Smooth muscle cell of the brain vasculature (primary cell): ENCODE measurements around the gene ARHGEF18.
"Not testable (repeated sequence)": the region's sequence is repeated elsewhere in the genome, so short reads cannot be mapped to it uniquely, and the experiment has no call there.

Experiments
- DNase-seq: peaks from one replicate; pipeline ENCODE4 v3.0.0-alpha.2; 2012; ENCODE audit warnings: low read depth, low spot score

Gene ARHGEF18

DNA sequence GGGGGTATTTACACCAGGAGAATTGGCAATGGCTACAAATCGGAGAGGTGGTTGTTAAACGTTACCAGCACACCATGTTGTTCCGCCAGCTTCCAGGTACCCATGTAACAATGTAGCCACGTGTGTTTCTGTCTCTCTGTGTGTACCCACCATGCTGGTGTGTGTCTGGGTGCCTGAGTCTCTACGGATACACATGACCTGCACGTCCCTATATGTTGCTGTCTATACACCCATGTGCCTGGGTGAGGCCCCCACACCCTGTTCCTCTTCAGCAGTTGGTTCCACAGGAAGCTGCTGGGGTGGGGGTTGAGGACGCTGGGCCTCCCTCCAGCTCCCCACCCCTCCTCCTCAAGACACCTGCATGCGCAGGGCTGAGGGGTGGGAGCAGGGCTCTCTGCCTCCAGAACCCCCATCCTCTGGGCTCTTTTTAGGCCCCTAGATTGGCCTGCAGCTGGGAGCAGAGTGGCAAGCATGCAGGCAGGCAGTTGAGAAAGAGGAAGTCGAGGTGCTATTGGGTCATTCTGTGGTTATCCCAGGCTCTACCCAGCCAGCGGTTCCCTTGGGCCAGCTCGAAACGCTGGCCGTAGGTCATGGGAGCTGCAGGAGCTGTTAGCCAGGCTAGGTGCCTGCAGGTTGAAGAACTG lies at the start of gene ARHGEF18:
Gene ARHGEF18 (plus strand): TSS at position 351 of the 644 bp plus-strand sequence. CDS start 13,954 bp downstream, outside the sequence.
- DNase-seq, result no peak

DNA sequence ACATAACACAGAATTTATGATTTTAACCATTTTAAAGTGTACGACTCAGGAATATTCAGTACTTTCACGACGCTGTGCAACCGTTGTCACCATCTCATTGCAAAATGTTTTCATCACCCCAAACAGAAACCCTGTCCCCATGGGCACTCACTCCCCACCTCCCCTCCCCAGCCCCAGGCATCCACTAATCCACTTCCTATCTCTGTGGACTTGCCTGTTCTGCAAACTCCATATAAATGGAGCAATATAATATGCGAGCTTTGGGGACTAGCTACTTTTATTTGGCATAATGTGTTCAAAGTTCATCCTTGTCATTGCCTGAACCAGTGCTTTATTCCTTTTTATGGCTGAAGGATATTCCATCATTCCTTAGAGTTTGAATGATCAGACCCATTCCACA lies 47.2 kb upstream of the ARHGEF18 start:
- no peak for DNase-seq

DNA sequence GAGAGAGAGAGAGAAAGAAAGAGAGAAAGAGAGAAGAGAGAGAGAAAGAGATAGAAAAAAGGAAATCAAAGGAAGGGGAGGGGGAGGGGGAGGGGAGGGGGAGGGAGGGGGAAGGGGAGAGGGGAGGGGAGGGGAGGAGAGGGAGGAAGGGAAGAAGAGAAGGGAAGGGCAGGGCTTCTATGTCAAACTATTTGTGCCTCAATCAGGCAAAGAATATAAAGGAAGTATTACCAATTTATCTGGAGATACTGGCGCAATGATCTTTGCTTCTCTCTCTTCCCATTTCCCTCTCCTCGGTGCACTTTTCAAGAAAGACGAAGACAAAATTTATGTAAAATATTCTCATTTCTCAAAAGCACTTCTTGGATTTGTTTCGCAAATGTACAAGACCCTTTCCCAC lies 45.3 kb upstream of the ARHGEF18 start:
- DNase-seq, result no peak

GRCh38 chr19:7304200-7304599 lies 44.5 kb upstream of the ARHGEF18 start:
- DNase-seq, result no peak

DNA sequence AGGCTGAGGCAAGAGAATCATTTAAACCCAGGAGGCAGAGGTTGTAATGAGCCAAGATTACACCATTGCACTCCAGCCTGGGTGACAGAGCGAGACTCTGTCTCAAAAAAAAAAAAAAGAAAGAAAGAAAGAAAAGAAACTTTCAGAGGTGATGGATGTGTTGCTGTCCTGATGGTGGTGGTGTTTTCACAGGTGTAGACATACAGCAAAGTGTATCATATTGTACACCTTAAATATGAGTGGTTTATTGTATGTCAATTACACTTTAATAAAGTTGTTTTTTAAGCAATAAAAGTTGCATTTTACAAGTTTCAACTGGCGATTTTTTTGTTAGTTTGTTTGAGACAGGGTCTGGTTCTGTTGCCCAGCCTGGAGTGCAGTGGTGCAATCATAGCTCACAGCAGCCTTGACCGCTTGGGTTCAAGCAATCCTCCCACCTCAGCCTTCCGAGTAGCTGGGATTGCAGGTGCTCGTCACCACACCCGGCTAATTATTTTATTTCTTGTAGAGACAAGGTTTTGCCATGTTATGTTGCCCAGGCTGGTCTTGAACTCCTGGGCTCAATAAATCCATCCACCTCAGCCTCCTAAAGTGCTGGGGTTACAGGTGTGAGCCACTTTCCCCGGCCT lies 41.0 kb upstream of the ARHGEF18 start:
- no peak for DNase-seq

- DNase-seq, result not testable (repeated sequence)
Measured at GRCh38 chr19:7308327-7308726, 40.4 kb upstream of the ARHGEF18 start.

- no peak for DNase-seq
Measured at GRCh38 chr19:7311911-7312310, 36.8 kb upstream of the ARHGEF18 start.

DNA sequence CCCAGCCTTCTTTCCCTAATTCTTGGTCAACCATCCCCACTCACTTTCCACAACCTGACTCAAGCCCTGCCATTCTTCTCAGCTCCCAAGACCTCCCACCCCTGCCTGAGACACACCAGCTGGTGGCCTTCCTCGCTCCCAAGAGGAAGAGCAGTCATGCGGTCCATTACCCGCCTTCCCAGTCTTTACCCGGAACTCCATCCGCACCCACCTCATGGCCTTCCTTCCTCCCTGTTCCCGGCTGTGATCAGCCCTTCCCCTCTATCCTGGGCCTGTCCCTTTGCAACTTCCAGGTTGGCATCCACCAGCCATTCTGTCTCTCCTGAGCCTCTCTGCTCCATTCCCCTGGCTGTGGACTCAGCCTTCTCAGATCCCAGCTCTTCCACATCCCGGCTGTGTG lies 35.9 kb upstream of the ARHGEF18 start:
- DNase-seq, result no peak

DNA sequence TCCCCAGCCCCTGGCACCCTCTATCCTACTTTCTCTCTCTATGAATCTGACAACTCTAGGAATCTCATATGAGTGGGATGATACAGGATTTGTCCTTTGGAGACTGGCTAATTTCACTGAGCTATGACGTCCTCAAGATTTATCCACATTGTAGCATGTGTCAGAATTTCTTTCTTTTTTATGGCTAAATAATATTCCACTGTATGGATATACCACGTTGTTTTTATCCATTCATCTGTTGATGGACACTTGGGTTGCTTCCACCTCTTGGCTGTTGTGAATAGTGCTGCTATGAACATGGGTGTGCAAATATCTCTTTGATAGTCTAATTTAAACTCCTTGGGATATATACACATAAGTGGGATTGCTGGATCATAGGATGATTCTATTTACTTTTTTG lies 30.6 kb upstream of the ARHGEF18 start:
- no peak for DNase-seq

DNA sequence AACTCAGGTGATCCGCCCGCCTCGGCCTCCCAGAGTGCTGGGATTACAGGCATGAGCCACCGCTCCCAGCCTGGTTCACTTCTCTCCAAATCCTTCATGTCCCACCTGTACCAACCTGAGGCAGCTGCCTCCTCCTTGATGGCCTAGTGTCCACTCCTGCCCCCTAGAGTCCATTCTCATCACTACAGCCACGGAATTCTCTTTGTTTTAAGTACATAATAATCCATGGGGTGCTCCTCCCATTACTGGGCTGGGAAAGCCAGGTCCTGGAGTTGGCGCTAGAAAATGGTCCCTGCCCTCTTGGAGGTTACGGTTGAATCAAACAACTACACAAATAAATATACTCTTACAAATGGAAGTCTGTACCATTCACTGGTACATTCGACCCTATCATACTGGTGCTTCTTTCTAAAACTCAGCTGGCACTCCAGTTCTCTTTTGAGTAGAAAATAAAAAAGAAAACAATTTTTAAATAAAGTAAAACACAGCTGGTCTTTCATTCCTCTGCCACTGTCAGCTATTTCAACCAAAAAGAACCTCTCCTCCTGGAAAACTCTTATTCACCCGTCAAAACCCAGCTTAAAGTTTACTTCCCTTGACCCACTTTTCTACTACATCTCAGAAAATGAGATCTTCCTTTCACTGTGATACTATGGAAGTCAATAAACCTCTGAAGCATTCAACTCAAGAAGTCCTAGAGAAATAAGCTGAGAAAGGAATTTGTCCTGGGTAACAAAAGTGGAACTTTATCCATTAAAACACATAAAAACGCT lies 22.4 kb upstream of the ARHGEF18 start:
- no peak for DNase-seq

- no peak for DNase-seq
Measured at GRCh38 chr19:7327802-7328201, 20.9 kb upstream of the ARHGEF18 start.

GRCh38 chr19:7328647-7329046 lies 20.1 kb upstream of the ARHGEF18 start:
- no peak for DNase-seq

DNA sequence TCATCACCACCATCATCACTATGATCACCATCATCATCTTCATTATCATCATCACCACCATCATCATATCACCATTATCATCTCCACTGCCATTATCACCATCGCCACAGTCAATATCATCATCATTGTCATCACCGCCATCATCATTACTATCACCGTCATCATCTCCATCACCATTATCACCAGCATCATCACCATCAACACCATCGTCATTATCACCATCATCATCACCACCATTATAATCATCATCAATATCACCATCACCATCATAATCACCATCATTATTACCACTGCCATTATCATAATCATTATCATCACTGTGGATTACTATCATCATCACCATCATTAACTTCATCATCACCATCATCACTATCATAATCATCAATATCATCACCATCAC lies 17.3 kb upstream of the ARHGEF18 start:
- no peak for DNase-seq

- DNase-seq, result no peak
Measured at GRCh38 chr19:7333198-7334118, 15.3 kb upstream of the ARHGEF18 start.

DNA sequence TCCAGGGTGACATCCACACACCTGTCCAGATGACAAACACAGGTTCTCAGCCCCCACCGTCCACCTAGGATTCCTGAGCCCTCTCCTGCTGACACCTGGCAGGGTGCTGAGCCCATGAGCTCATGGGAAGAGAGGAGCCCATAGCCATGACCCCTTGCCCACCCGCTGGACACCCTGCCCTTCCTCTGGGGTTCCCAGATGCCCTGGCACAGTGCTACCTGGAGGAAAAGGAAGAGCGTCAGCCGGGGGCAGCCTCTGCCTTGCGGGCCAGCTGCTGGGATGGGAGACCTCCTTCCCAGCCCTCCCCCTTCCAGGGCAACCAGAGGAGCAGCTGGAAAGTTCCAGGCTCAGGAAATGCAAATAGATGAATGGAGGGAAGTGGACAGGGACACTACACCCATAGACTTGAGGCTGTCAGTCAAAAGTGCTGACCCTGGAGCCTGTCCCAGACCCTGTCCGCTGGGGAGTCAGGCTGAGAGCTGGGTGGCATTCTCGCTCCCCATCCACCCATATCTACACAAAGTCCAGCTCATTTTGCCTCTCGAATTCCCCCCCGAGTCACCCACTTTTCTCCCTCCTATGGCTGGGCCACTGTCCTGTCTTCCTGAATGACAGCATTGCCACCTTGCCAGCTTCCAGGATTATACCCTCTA lies 12.3 kb upstream of the ARHGEF18 start:
- no peak for DNase-seq

DNA sequence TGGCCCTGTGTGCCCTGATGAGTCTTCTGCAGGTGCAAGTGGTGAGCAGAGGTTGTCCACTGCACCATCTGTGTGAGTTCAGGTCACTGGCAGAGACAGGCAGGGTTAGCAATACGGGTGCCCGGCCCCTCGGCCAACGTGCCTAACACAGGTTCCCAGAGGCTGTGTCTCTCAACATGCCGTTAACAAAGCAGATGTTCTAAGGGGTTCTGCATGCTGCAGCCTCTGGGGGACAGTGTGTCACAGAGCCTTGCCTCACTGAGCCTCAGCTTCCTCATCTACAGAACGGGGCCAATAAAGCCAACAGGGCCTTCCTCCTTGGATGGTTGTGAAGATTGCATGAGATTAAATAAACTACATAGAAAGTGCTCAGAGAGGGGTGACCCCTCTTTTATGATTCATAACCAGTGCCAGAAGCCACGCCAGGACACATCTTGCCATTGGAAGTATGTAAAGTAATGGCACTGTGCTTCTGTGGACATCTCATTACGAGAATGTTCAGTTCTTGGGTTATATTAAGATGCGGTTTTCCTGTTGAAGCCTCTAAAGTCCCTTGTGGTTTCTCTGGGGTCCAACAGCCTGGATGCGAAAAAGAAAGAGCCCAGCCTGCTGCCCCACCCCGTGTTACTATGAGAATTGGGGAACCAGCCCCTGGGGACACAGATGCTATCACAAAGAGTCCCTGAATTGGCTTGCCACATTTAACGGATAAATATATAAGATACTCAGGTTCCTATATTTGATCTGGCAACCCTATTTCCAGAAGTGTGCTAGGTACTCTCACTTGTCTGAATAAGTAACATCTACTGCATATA lies 11.2 kb upstream of the ARHGEF18 start:
- DNase-seq, result no peak

GRCh38 chr19:7340959-7341837 lies 7.5 kb upstream of the ARHGEF18 start:
- DNase-seq, result peak; percentile 46

DNA sequence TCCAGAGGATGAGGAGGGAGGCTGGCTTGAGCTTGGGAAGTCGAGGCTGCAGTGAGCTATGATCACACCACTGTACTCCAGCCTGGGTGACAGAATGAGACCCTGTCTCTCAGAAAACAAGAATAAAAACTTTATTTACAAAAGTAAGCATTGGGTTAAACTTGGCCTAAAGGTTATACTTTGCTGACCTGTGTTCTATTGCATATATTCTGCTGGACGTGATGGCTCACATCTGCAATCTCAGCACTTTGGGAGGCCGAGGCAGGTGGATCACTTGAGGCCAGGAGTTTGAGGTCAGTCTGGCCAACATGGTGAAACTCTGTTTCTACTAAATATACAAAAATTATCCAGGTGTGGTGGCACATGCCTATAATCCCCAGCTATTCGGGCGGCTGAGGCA lies 6.6 kb upstream of the ARHGEF18 start:
- no peak for DNase-seq

DNA sequence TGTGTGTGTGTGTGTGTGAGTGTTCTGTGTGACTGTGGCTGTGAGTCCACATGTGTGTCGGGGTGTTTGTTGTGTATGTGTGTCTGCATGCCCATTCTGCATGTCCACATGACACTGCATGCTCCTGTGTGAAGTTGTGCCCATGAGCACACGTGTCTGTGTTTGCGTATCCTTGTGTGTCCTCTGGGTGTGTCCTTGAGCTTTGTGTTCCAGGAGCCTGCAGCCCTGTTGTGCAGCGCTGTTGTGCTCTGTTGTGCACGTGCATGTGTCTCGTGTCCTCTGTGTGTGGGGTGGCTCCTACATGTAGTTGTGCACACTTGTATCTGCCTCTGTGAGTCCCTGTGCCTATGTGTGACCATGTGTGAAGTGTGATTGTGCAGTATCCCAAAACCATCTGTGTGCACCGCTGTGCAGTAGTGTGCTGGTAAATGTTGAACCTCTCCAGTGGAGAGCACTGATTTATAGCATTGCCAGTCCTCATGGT lies 2.2 kb upstream of the ARHGEF18 start:
- DNase-seq, result no peak
